Loucy (cell line): Measurements from ENCODE around the gene DTNBP1.

Source experiments
- H2AFZ ChIP-seq: fragments of 200-600 bp; sonication (generic); 2 replicates; pipeline ENCODE4 v1.6.0; 2016; ENCODE audit warnings: antibody characterized with exemption, mild to moderate bottlenecking, low read length, moderate library complexity
- H3F3A ChIP-seq: fragments of 200-600 bp; 2 replicates; pipeline ENCODE4 v1.6.0; 2016; ENCODE audit warnings: antibody characterized with exemption, low read depth, mild to moderate bottlenecking
- H3K27me3 ChIP-seq: fragments of 200-600 bp; sonication (generic); 2 replicates; pipeline ENCODE4 v1.6.1; 2014; ENCODE audit warnings: low read length, mild to moderate bottlenecking; ENCODE audit not compliant: insufficient read depth, poor library complexity, severe bottlenecking
- H3K36me3 ChIP-seq: fragments of 200-600 bp; sonication (generic); 2 replicates; pipeline ENCODE4 v1.6.1; 2016; ENCODE audit warnings: low read length; ENCODE audit not compliant: insufficient read depth
- H3K4me1 ChIP-seq: fragments of 200-600 bp; sonication (generic); 2 replicates; pipeline ENCODE4 v1.5.1; 2014; ENCODE audit warnings: low read length, mild to moderate bottlenecking; ENCODE audit not compliant: insufficient read depth, poor library complexity, severe bottlenecking
- H3K4me2 ChIP-seq: fragments of 200-600 bp; sonication (generic); 2 replicates; pipeline ENCODE4 v1.6.0; 2014; ENCODE audit warnings: antibody characterized with exemption, low read length, low read depth, mild to moderate bottlenecking; ENCODE audit not compliant: poor library complexity, severe bottlenecking
- H3K4me3 ChIP-seq: fragments of 200-600 bp; sonication (generic); 2 replicates; pipeline ENCODE4 v1.5.1; 2014; ENCODE audit warnings: low read length, mild to moderate bottlenecking, mixed read lengths; ENCODE audit not compliant: poor library complexity, severe bottlenecking
- H3K79me2 ChIP-seq: fragments of 200-600 bp; sonication (generic); 2 replicates; pipeline ENCODE4 v1.6.1; 2014; ENCODE audit warnings: low read length; ENCODE audit not compliant: insufficient read depth
- H3K9ac ChIP-seq: fragments of 200-600 bp; sonication (generic); 2 replicates; pipeline ENCODE4 v1.6.0; 2014; ENCODE audit warnings: mild to moderate bottlenecking, low read depth, low read length, moderate library complexity; ENCODE audit not compliant: poor library complexity, severe bottlenecking
- H3K9me2 ChIP-seq: fragments of 200-600 bp; sonication (generic); replicated peaks from 2 replicates; pipeline ENCODE4 v1.6.1; 2016; ENCODE audit warnings: low read depth, low read length, mixed read lengths
- H3K9me3 ChIP-seq: fragments of 200-600 bp; sonication (generic); 2 replicates; pipeline ENCODE4 v1.6.1; 2014; ENCODE audit warnings: mild to moderate bottlenecking, antibody characterized with exemption, low read length, low read depth; ENCODE audit not compliant: insufficient read depth
- H4K20me1 ChIP-seq: fragments of 200-600 bp; sonication (generic); 2 replicates; pipeline ENCODE4 v1.6.0; 2014; ENCODE audit warnings: antibody characterized with exemption, low read length, mild to moderate bottlenecking; ENCODE audit not compliant: insufficient read depth, poor library complexity, severe bottlenecking
- EZH2phosphoT487 ChIP-seq: fragments of 200-600 bp; IDR thresholded peaks from 2 replicates; pipeline ENCODE4 v1.6.1; 2018; ENCODE audit warnings: antibody characterized with exemption, mild to moderate bottlenecking, moderate library complexity, borderline replicate concordance
- TF ChIP-seq, protein P1 (sequence below): fragments of 200-600 bp; sonication (generic); conservative IDR thresholded peaks from 2 replicates; pipeline ENCODE4 v1.5.1; 2014; ENCODE audit warnings: mild to moderate bottlenecking, antibody characterized with exemption, low read length

Gene DTNBP1

DNA sequence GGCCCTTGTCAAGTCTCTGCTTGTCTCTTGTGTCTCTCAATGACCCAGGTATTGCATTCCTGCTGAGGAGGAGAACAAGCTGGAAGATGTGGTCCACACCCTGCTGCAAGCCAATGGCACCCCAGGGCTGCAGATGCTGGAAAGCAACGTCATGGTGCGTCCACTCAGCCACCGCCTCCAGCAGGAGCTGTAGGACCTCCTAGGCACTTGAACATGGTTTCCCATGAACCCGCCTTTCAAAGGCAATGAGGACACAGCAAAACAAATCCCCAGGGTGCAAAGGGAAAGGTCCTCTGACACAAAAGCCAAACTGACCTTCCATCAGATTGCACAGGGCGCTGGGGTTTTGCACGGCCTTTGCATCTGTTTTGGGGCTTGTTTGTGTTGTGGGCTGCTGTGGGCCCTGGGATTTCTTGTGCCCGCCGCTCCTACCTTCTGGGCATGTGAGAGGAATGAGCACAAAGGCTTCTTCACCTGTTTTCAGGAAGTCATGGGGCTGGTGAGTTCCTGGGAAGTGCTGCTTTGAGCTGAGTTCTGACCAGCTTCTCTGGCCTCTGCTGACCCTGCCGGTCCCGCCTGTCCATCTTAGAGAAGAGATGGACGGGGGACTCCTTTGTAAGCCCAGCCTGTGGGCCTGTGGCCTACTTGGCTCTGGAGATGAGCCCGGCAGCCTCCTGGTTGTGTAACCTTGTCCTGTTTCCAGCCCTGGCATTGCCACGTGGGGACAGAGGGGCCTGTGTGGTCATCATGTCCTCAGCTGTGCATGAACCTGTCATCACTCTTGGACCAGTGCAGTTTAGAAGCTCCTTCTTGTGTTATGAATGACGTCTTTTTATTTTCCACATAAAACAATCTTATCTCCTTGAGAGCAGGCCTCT lies 151.3 kb downstream of the DTNBP1 start:
- no peak overlapping the region for H3K9ac ChIP-seq
- H3K27me3 ChIP-seq = no peaks in the 10 kb centered on the region
- H3K4me3 ChIP-seq = no peak overlapping the region
- H3K9me3 ChIP-seq = no peaks in the 10 kb centered on the region
- no peaks in the 10 kb centered on the region for H3K9me2 ChIP-seq
- peaks cover 29% of the 10 kb centered on the region; the same call in 1 of the 2 replicates for H3K79me2 ChIP-seq
- no peaks in the 10 kb centered on the region for H3K4me1 ChIP-seq
- no peak overlapping the region for H3K4me2 ChIP-seq
- H3F3A ChIP-seq = no peaks in the 10 kb centered on the region
- TF ChIP-seq, protein P1, sequence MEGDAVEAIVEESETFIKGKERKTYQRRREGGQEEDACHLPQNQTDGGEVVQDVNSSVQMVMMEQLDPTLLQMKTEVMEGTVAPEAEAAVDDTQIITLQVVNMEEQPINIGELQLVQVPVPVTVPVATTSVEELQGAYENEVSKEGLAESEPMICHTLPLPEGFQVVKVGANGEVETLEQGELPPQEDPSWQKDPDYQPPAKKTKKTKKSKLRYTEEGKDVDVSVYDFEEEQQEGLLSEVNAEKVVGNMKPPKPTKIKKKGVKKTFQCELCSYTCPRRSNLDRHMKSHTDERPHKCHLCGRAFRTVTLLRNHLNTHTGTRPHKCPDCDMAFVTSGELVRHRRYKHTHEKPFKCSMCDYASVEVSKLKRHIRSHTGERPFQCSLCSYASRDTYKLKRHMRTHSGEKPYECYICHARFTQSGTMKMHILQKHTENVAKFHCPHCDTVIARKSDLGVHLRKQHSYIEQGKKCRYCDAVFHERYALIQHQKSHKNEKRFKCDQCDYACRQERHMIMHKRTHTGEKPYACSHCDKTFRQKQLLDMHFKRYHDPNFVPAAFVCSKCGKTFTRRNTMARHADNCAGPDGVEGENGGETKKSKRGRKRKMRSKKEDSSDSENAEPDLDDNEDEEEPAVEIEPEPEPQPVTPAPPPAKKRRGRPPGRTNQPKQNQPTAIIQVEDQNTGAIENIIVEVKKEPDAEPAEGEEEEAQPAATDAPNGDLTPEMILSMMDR = no peak
- TF ChIP-seq EZH2phosphoT487 = no peak
- H3K36me3 ChIP-seq = peaks cover 100% of the 10 kb centered on the region
- peaks cover 46% of the 10 kb centered on the region for H4K20me1 ChIP-seq
- H2AFZ ChIP-seq = no peak overlapping the region

DNA sequence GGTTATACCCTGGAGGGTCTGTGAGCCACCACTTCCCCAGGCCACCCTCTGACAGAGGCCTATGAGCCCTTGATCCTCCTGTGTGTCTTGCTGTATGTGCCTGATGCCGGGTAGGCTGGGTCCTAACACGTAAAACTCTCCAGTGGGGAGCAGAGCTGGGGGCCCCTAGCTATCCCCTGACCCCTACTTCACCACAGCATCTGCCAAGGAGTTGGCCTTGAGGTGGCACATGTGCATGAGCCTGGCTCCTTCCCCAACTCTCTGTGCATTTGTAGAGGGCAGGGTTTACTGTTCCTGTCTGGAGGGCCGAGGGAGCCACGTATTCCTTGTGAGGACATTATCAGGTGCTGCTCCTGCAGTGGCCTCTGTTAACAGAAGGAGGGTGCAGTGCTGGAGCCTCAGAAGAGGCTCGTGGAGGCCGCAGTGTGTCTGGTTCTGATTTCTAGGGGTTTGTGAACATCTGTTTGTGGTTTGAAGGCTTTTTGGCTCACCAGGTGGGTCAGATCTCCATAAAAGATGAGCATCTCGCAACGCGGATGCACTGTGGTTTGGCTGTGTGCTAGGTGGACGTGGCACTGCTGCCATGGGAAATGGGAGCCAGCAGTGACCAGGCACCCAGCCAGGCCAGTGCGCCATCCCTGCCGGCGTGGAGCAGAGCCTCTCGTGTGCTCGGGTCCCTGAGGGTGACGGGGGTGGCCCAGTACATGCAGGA lies 152.1 kb downstream of the DTNBP1 start:
- no peak overlapping the region for H3K4me3 ChIP-seq
- TF ChIP-seq, protein P1 = no peak
- no peak for TF ChIP-seq EZH2phosphoT487
- no peaks in the 10 kb centered on the region for H3K9me3 ChIP-seq
- H2AFZ ChIP-seq = no peak overlapping the region
- no peaks in the 10 kb centered on the region for H3K4me1 ChIP-seq
- no peak overlapping the region for H3K9ac ChIP-seq
- H3K27me3 ChIP-seq = no peaks in the 10 kb centered on the region
- no peak overlapping the region for H3K4me2 ChIP-seq
- peaks cover 37% of the 10 kb centered on the region; the same call in 1 of the 2 replicates for H3K79me2 ChIP-seq
- no peaks in the 10 kb centered on the region for H3F3A ChIP-seq
- H3K36me3 ChIP-seq = peaks cover 100% of the 10 kb centered on the region
- H4K20me1 ChIP-seq = peaks cover 46% of the 10 kb centered on the region
- H3K9me2 ChIP-seq = no peaks in the 10 kb centered on the region

DNA sequence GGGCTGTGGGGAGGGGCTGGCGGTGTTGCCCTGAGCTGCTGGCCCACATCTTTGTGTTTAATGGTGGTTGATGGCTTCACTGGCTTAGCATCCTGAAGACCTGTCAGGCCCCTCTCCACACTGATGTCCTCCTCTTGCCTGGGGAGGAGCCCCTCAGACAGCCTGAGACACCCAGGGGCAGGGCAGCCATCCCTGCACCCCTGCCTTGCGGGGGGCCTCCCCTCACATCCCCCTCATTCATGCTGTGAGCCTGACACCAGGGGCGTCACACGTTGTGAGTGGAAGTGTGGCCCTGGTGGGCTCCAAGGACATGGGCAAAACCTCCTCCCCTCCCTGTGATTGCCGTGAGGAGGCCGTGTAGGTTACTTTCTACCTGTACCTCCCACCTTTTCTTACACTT lies 152.7 kb downstream of the DTNBP1 start:
- H3K9ac ChIP-seq = no peak overlapping the region
- peaks cover 43% of the 10 kb centered on the region; the same call in 1 of the 2 replicates for H3K79me2 ChIP-seq
- no peaks in the 10 kb centered on the region for H3K9me2 ChIP-seq
- H3K36me3 ChIP-seq = peaks cover 100% of the 10 kb centered on the region
- no peak overlapping the region for H3K4me2 ChIP-seq
- TF ChIP-seq, protein P1 = no peak
- no peaks in the 10 kb centered on the region for H3K9me3 ChIP-seq
- no peaks in the 10 kb centered on the region for H3K27me3 ChIP-seq
- no peaks in the 10 kb centered on the region for H3K4me1 ChIP-seq
- H2AFZ ChIP-seq = no peak overlapping the region
- no peak overlapping the region for H3K4me3 ChIP-seq
- peaks cover 46% of the 10 kb centered on the region for H4K20me1 ChIP-seq
- no peaks in the 10 kb centered on the region for H3F3A ChIP-seq
